Measurements from ENCODE around the gene PSD2.

DNA sequence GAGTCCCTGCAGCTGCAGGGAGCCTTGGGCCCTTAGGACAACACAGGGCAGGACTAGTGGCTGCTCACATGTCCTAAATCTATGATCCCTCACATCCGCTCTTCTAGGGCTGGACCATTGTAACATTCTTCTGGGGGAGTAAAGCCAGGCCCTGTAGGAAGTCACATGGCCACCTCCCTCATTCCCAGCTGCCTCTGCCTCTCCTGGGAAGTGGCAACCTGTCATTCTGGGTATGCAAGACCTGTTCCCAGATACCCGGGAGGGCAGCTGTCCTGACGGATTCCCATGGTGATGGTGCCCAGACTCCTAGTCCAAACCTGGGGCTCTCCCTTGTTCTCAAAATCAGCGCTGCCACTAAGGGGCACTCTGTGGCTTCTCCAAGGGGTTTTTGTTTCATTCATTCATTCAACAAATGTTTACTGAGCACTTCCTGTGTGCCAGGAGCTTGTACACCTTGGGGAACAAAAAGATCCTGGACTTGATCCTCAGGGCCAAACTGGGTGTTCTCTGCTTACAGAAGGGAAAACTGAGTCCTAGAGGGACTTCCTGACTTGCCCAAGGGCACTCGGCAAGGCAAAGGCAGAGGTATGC lies 85.6 kb downstream of the PSD2 start:
- TF ChIP-seq, protein P1, sequence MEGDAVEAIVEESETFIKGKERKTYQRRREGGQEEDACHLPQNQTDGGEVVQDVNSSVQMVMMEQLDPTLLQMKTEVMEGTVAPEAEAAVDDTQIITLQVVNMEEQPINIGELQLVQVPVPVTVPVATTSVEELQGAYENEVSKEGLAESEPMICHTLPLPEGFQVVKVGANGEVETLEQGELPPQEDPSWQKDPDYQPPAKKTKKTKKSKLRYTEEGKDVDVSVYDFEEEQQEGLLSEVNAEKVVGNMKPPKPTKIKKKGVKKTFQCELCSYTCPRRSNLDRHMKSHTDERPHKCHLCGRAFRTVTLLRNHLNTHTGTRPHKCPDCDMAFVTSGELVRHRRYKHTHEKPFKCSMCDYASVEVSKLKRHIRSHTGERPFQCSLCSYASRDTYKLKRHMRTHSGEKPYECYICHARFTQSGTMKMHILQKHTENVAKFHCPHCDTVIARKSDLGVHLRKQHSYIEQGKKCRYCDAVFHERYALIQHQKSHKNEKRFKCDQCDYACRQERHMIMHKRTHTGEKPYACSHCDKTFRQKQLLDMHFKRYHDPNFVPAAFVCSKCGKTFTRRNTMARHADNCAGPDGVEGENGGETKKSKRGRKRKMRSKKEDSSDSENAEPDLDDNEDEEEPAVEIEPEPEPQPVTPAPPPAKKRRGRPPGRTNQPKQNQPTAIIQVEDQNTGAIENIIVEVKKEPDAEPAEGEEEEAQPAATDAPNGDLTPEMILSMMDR (IDR thresholded peaks at IDR 0.05) = no peak
- TF ChIP-seq POLR2AphosphoS5 (IDR thresholded peaks at IDR 0.05) (no peak), POLR2A (IDR thresholded peaks at IDR 0.05) (no peak), EP300 (IDR thresholded peaks at IDR 0.05) (no peak)

Data from sigmoid colon (tissue), 4 donors.